H1 (cell line): ENCODE measurements around the gene CFAP58. TPM values are rescaled to one million over a fixed set of nuclear protein-coding genes. Genes with fewer than 3 reads are reported as not detected.

Experiments
- CTCF ChIA-PET: fragments of 300-600 bp; sonication (Branson Sonifier 250); formaldehyde crosslinking; loops from one replicate; lab custom pipeline; 2021; ENCODE audit not compliant: partially characterized antibody; lab: Charles Lee
- POLR2A ChIA-PET: fragments of 300-600 bp; sonication (Branson Sonifier 250); formaldehyde crosslinking; loops from one replicate; lab custom pipeline; 2021; ENCODE audit warnings: inconsistent platforms; ENCODE audit not compliant: partially characterized antibody; lab: Charles Lee
- DNase-seq, 2 experiments: peaks; one replicate each; pipeline versions ENCODE4 v3.0.0 to v3.0.0-alpha.2; 2010 to 2022; ENCODE audit warnings: low spot score in 2 of 2, low read depth in 1 of 2, mixed read lengths in 1 of 2
- FAIRE-seq: peaks from 2 replicates; lab custom pipeline; 2011; peaks lifted over from hg19 to GRCh38; lab: Jason Lieb, UNC
- H2AFZ ChIP-seq: 2 replicates; pipeline ENCODE4 v1.8.1; 2012; ENCODE audit warnings: low read length, inconsistent platforms
- H2AK5ac ChIP-seq: 2 replicates; pipeline ENCODE4 v1.6.1; 2013; ENCODE audit warnings: low read depth, low read length
- H2BK120ac ChIP-seq: replicated peaks from 2 replicates; pipeline ENCODE3; 2013; ENCODE audit warnings: low read depth, low read length, inconsistent platforms
- H2BK12ac ChIP-seq: 2 replicates; pipeline ENCODE4 v1.6.1; 2013; ENCODE audit warnings: low read depth, low read length
- H2BK15ac ChIP-seq: 2 replicates; pipeline ENCODE4 v1.6.1; 2013; ENCODE audit warnings: low read length
- H2BK20ac ChIP-seq: 2 replicates; pipeline ENCODE4 v1.6.1; 2013; ENCODE audit warnings: low read length
- H2BK5ac ChIP-seq: 2 replicates; pipeline ENCODE4 v1.6.1; 2013; ENCODE audit warnings: low read depth, low read length
- H3K14ac ChIP-seq: 2 replicates; pipeline ENCODE4 v1.6.1; 2013; ENCODE audit warnings: inconsistent platforms; ENCODE audit not compliant: insufficient read length
- H3K18ac ChIP-seq: 2 replicates; pipeline ENCODE4 v1.6.1; 2013; ENCODE audit warnings: low read length; ENCODE audit errors: extremely low read depth
- H3K23ac ChIP-seq: 2 replicates; pipeline ENCODE4 v1.6.1; 2013; ENCODE audit warnings: inconsistent platforms; ENCODE audit not compliant: insufficient read length
- H3K23me2 ChIP-seq: 2 replicates; pipeline ENCODE4 v1.6.1; 2013; ENCODE audit warnings: low read depth, low read length
- H3K27ac ChIP-seq: 2 replicates; pipeline ENCODE4 v1.6.1; 2011; ENCODE audit warnings: low read depth, low read length, inconsistent platforms
- H3K27me3 ChIP-seq, 4 experiments: replicated peaks in 1 of 4; 1 replicate in 1 of 4; 2 replicates in 3 of 4; pipeline versions ENCODE4 v1.6.1 to v1.8.1; 2011 to 2013; ENCODE audit warnings: low read length in 3 of 4, mild to moderate bottlenecking in 3 of 4, inconsistent platforms in 2 of 4, mixed read lengths in 2 of 4, moderate library complexity in 1 of 4; ENCODE audit not compliant: control insufficient read depth in 3 of 4, insufficient read depth in 3 of 4; ENCODE audit errors: extremely low read depth in 1 of 4
- H3K36me3 ChIP-seq, 4 experiments: 2 replicates each; pipeline versions ENCODE4 v1.6.1 to v1.8.1; 2011 to 2013; ENCODE audit warnings: mild to moderate bottlenecking in 4 of 4, low read length in 3 of 4, moderate library complexity in 2 of 4, control low read depth in 1 of 4, inconsistent platforms in 1 of 4; ENCODE audit not compliant: insufficient read depth in 4 of 4, control insufficient read depth in 2 of 4
- H3K4ac ChIP-seq: replicated peaks from 2 replicates; pipeline ENCODE3; 2013; ENCODE audit warnings: low read length, low read depth, mixed read lengths, inconsistent platforms; ENCODE audit not compliant: insufficient read length
- H3K4me1 ChIP-seq, 4 experiments: replicated peaks in 1 of 4; 1 replicate in 1 of 4; 2 replicates in 3 of 4; pipeline versions ENCODE4 v1.6.1 to v1.8.1; 2011 to 2013; ENCODE audit warnings: low read length in 3 of 4, inconsistent platforms in 2 of 4, mixed read lengths in 1 of 4; ENCODE audit not compliant: insufficient read depth in 4 of 4, control insufficient read depth in 3 of 4
- H3K4me2 ChIP-seq, 2 experiments: 2 replicates each; pipeline versions ENCODE4 v1.6.1 to v1.8.1; 2011 to 2013; ENCODE audit warnings: low read depth in 2 of 2, low read length in 2 of 2, control low read depth in 1 of 2, inconsistent platforms in 1 of 2, mild to moderate bottlenecking in 1 of 2; ENCODE audit not compliant: insufficient read depth in 1 of 2
- H3K4me3 ChIP-seq, 4 experiments: fragments of 200-600, 300-600 bp in 1 of 4; sonication (generic), shearing (Covaris generic), sonication (Bioruptor Twin) in 1 of 4; 2 replicates each; pipeline versions ENCODE4 v1.5.1 to v1.8.1; 2011 to 2016; ENCODE audit warnings: low read length in 4 of 4, low read depth in 3 of 4, control low read depth in 2 of 4, inconsistent platforms in 2 of 4, mild to moderate bottlenecking in 2 of 4, mixed read lengths in 1 of 4, moderate library complexity in 1 of 4; ENCODE audit not compliant: insufficient read depth in 2 of 4; ENCODE audit errors: extremely low read depth in 1 of 4
- H3K56ac ChIP-seq: replicated peaks from 2 replicates; pipeline ENCODE3; 2013; ENCODE audit warnings: low read depth, mild to moderate bottlenecking, mixed read lengths, low read length, inconsistent platforms; ENCODE audit not compliant: insufficient read length
- H3K79me1 ChIP-seq: 2 replicates; pipeline ENCODE4 v1.6.1; 2013; ENCODE audit warnings: low read depth, low read length, control low read depth
- H3K79me2 ChIP-seq, 2 experiments: 2 replicates each; pipeline versions ENCODE4 v1.6.1 to v1.8.1; 2012 to 2013; ENCODE audit warnings: low read length in 2 of 2, mild to moderate bottlenecking in 2 of 2, inconsistent platforms in 1 of 2; ENCODE audit not compliant: insufficient read depth in 2 of 2, control insufficient read depth in 1 of 2
- H3K9ac ChIP-seq, 4 experiments: replicated peaks in 1 of 4; 1 replicate in 1 of 4; 2 replicates in 3 of 4; pipeline versions ENCODE4 v1.6.1 to v1.8.1; 2011 to 2013; ENCODE audit warnings: low read depth in 3 of 4, low read length in 3 of 4, control low read depth in 2 of 4, mild to moderate bottlenecking in 2 of 4, moderate library complexity in 2 of 4, inconsistent platforms in 1 of 4; ENCODE audit errors: extremely low read depth in 1 of 4
- H3K9me3 ChIP-seq, 2 experiments: 2 replicates each; pipeline versions ENCODE4 v1.6.1 to v1.8.1; 2012 to 2013; ENCODE audit warnings: mild to moderate bottlenecking in 2 of 2, moderate library complexity in 2 of 2, control low read depth in 1 of 2, inconsistent platforms in 1 of 2, low read depth in 1 of 2, low read length in 1 of 2, mixed read lengths in 1 of 2; ENCODE audit not compliant: insufficient read depth in 2 of 2
- H4K20me1 ChIP-seq, 2 experiments: replicated peaks in 1 of 2; 2 replicates each; pipeline versions ENCODE3 to v1.8.1; 2011 to 2013; ENCODE audit warnings: inconsistent platforms in 2 of 2, low read length in 2 of 2, mild to moderate bottlenecking in 1 of 2; ENCODE audit not compliant: insufficient read depth in 2 of 2, control insufficient read depth in 1 of 2
- H4K5ac ChIP-seq: 2 replicates; pipeline ENCODE4 v1.6.1; 2013; ENCODE audit warnings: low read length, low read depth, mixed read lengths, inconsistent platforms; ENCODE audit not compliant: insufficient read length
- H4K8ac ChIP-seq: 2 replicates; pipeline ENCODE4 v1.8.0; 2013; ENCODE audit warnings: mild to moderate bottlenecking, moderate library complexity, low read length, inconsistent platforms; ENCODE audit not compliant: insufficient read depth; ENCODE audit errors: extremely low read depth
- H4K91ac ChIP-seq: replicated peaks from 2 replicates; pipeline ENCODE3; 2013; ENCODE audit warnings: low read length, mixed read lengths, inconsistent platforms; ENCODE audit not compliant: insufficient read length
- ASH2L ChIP-seq: fragments of 200-600, 300-600 bp; sonication (generic); IDR thresholded peaks from one replicate; pipeline ENCODE4 v1.7.1; 2017; ENCODE audit warnings: low read length
- ATF3 ChIP-seq: IDR thresholded peaks from 2 replicates; pipeline ENCODE4 v1.6.1; 2011; ENCODE audit warnings: low read depth, mild to moderate bottlenecking, low read length; ENCODE audit not compliant: insufficient read depth
- CTBP2 ChIP-seq: IDR thresholded peaks from 2 replicates; pipeline ENCODE4 v1.7.0; 2011; ENCODE audit warnings: borderline replicate concordance, mild to moderate bottlenecking, moderate library complexity, mixed read lengths, low read length; ENCODE audit not compliant: insufficient read depth, insufficient read length
- KDM1A ChIP-seq: fragments of 200-600, 300-600 bp; sonication (generic); IDR thresholded peaks from 2 replicates; pipeline ENCODE4 v1.7.1; 2016; ENCODE audit warnings: mild to moderate bottlenecking, low read length, borderline replicate concordance
- KDM4A ChIP-seq: IDR thresholded peaks from one replicate; pipeline ENCODE4 v1.7.1; 2012; ENCODE audit warnings: low read depth, mild to moderate bottlenecking, moderate library complexity, low read length, inconsistent platforms; ENCODE audit not compliant: severe bottlenecking
- KDM5A ChIP-seq: fragments of 200-600 bp; IDR thresholded peaks from 2 replicates; pipeline ENCODE4 v1.7.1; 2012; ENCODE audit warnings: mild to moderate bottlenecking, low read length, inconsistent platforms, mixed read lengths
- POLR2A ChIP-seq, 2 experiments: IDR thresholded peaks; 1 replicate in 1 of 2; 2 replicates in 1 of 2; pipeline ENCODE4 v1.6.1; 2011; ENCODE audit warnings: low read depth in 2 of 2, low read length in 2 of 2, mild to moderate bottlenecking in 2 of 2; ENCODE audit errors: control extremely low read depth in 1 of 2
- POLR2AphosphoS5 ChIP-seq: IDR thresholded peaks from 2 replicates; pipeline ENCODE4 v1.6.1; 2011; ENCODE audit warnings: low read depth, low read length
- WGBS, 2 experiments: shearing (Covaris generic) in 1 of 2; methylation state at CpG; one replicate each; pipeline versions ENCODE4 v1.1.6 to v1.1.7; 2013 to 2015; ENCODE audit warnings: low lambda C conversion rate in 2 of 2, mixed read lengths in 2 of 2, inconsistent platforms in 1 of 2, low coverage in 1 of 2, missing lambda C conversion rate in 1 of 2; ENCODE audit not compliant: insufficient replicate concordance in 2 of 2, insufficient coverage in 1 of 2, insufficient read length in 1 of 2; ENCODE audit errors: extremely low coverage in 1 of 2, missing lambda C conversion rate in 1 of 2; 5-methylcytosine and 5-hydroxymethylcytosine counted together
- polyA plus RNA-seq, 7 experiments: library from polyadenylated mRNA; depleted of rRNA in 3 of 7; stranded (reverse) in 5 of 7; unstranded in 2 of 7; fragments of >200 nt in 5 of 7; fragments of 200-250 nt in 2 of 7; gene quantifications; 1 replicate in 5 of 7; 2 replicates in 1 of 7; 4 replicates in 1 of 7; pipeline versions ENCODE4 v1.2.1 to v1.2.3, GENCODE V29; 2011 to 2013; ENCODE audit warnings: missing spikeins in 2 of 7, mixed read lengths in 2 of 7
- total RNA-seq: library from RNA; stranded (reverse); fragmentation: NEBNext Ultra II Directional; extraction: Animal tissue kit (Norgen Biotek cat#: 25700); gene quantifications from 2 replicates; pipeline ENCODE4 v1.2.1, GENCODE V29; 2021

Gene CFAP58
- total and polyA plus RNA-seq, 2 of the 8 experiments (the other 6 are each of a cell fraction or from before 2014, with no cell fraction given) = 0.32 to 0.71 TPM

DNA sequence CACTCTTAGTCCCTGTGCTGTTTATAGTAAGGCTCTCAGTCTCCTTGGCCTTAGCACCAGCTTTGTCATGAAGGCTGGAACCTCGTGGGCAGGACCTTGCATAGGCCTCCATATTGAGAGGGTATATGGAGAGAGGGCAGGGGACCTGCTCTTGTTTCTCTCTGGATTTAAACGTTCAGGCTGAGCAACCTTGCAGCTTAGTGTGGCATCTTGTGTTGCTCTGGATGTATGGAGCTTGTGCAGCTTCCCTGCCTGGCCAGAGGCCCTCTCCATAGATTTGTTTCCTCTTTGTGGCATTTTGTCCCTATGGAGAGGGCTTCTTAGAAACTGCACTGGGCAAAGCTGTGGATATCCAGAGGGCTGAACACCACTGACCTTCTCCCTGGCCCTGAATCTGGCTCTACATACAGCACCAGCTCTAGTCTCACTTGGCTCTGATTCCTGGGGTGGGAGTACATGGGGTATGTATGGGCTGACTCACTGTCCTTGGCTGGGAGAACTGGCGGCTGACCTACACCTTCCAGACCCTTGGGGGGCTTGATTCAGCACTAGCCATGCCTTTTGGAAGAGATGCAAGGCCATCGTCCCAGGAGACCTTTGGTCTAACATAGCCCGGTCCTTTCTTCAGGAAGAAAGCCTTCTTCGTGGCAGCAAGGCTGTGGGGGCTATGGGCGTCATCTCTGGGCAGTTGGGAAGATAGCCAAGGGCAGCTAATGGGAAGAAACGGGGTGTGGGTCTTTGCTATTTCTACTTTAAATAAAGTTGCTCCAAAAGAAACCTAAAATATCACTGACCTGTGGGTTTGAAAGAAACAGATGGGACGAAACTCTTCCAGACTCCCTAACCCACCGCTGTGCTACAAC is 45.8 kb upstream of the CFAP58 start:
- H2BK5ac ChIP-seq = no peak overlapping the region
- no peak overlapping the region for H3K4me3 ChIP-seq
- H2AFZ ChIP-seq = no peak overlapping the region
- H2AK5ac ChIP-seq = no peak overlapping the region; the same call in 1 of the 2 replicates
- H3K36me3 ChIP-seq = peaks cover 0 to 8% (median under 1%) of the 10 kb centered on the region in 4 experiments; a peak in 3 of 8 replicates
- ChIA-PET POLR2A (interaction anchor here (1.0 to 3.2 kb wide), 5 partner anchors 8 to 42 kb away, joined by 3 to 23 read pairs (median 4); no protein-coding TSS in a partner anchor), CTCF (interaction anchor here (0.6 to 14.8 kb wide), 9 partner anchors 8 to 273 kb away, joined by 4 to 331 read pairs (median 61); partner anchors contain the start of genes CFAP58 and ITPRIP)
- H3K23ac ChIP-seq = no peak overlapping the region
- H2BK120ac ChIP-seq = no peak overlapping the region
- peaks cover 0 to 7% (median 3%) of the 10 kb centered on the region in 4 experiments; a peak in 3 of 7 replicates for H3K4me1 ChIP-seq
- no peak overlapping the region for H4K8ac ChIP-seq
- no peak overlapping the region for H3K56ac ChIP-seq
- H2BK20ac ChIP-seq = no peak overlapping the region
- no peak overlapping the region for H3K4me2 ChIP-seq
- no peak overlapping the region for H3K14ac ChIP-seq
- FAIRE-seq (no peak), DNase-seq (no peak)
- TF ChIP-seq KDM4A = no peak
- TF ChIP-seq ATF3 = no peak
- TF ChIP-seq KDM1A = no peak
- no peak for TF ChIP-seq CTBP2
- TF ChIP-seq POLR2AphosphoS5 = no peak
- TF ChIP-seq ASH2L = no peak
- TF ChIP-seq KDM5A = no peak
- peak in 1 of 2 experiments; percentile 23; a peak in 1 of 3 replicates for TF ChIP-seq POLR2A (IDR thresholded peaks at IDR 0.05; ENCODE audit: control extremely low read depth in 1 of 2, low read depth in 2 of 2, low read length in 2 of 2)
- H4K5ac ChIP-seq = no peak overlapping the region
- H3K27ac ChIP-seq = no peak overlapping the region
- no peak overlapping the region for H3K9ac ChIP-seq
- no peaks in the 10 kb centered on the region for H3K23me2 ChIP-seq
- H3K18ac ChIP-seq = no peak overlapping the region
- H3K9me3 ChIP-seq = peaks cover 12% of the 10 kb centered on the region in 2 experiments
- peaks cover 0 to 3% of the 10 kb centered on the region in 2 experiments; a peak in 1 of 4 replicates for H3K79me2 ChIP-seq
- no peak overlapping the region for H4K91ac ChIP-seq
- no peaks in the 10 kb centered on the region; the same call in 1 of the 2 replicates for H3K79me1 ChIP-seq
- no peak overlapping the region for H2BK15ac ChIP-seq
- no peaks in the 10 kb centered on the region for H3K27me3 ChIP-seq
- peaks cover 0 to 12% of the 10 kb centered on the region in 2 experiments for H4K20me1 ChIP-seq
- H2BK12ac ChIP-seq = no peak overlapping the region
- 84% methylated on average over 10 of the region's 10 CpGs; no CpG with 5 or more reads in 1 of the 2 experiments for WGBS, 2 experiments
- no peak overlapping the region for H3K4ac ChIP-seq
